ENCODE results near the gene DEGS2. TPM values are rescaled to one million over a fixed set of nuclear protein-coding genes. Genes with fewer than 3 reads are reported as not detected.

DEGS2 gene
- total and polyA plus RNA-seq, 2 of the 13 experiments (the other 11 are each of a cell fraction or from before 2014, with no cell fraction given): 0.09 TPM

GRCh38 chr14:100105357-100106169, 53.9 kb downstream of the DEGS2 start:
- Histone ChIP-seq H2AFZ (ENCODE audit: low read length) (no peak overlapping the region), H4K20me1 (ENCODE audit: insufficient read depth, low read length) (no peaks in the 10 kb centered on the region), H3K79me2 (ENCODE audit: insufficient read depth, low read length) (no peaks in the 10 kb centered on the region), H3K9ac (ENCODE audit: insufficient read depth, low read depth, low read length) (no peak overlapping the region), H3K4me1 (ENCODE audit: insufficient read depth, low read length) (no peaks in the 10 kb centered on the region), H3K27ac (ENCODE audit: extremely low read length, insufficient read depth, low read length) (no peak overlapping the region), H3K27me3 (ENCODE audit: control insufficient read depth in 1 of 2, insufficient read depth in 2 of 2, low read length in 2 of 2) (no peaks in the 10 kb centered on the region), H3K36me3 (replicated peaks in 1 of 2; ENCODE audit: control insufficient read depth in 1 of 2, insufficient read depth in 2 of 2, low read length in 2 of 2) (peaks cover 2 to 5% of the 10 kb centered on the region in 2 experiments; a peak in 3 of 5 replicates), H3K9me3 (ENCODE audit: low read length) (no peaks in the 10 kb centered on the region), H3K4me2 (ENCODE audit: low read depth, low read length) (no peak overlapping the region), H3K4me3 (replicated peaks in 1 of 3; ENCODE audit: insufficient read depth in 1 of 3, low read depth in 2 of 3, low read length in 3 of 3) (no peak overlapping the region)
- FAIRE-seq: no peak
- 97% methylated on average over 15 of the region's 16 CpGs for WGBS (ENCODE audit: low lambda C conversion rate)
- intact Hi-C loops (cut with micrococcal nuclease; ENCODE audit: unreplicated experiment) (no loop called here), in situ Hi-C loops (cut with HindIII; ENCODE audit: extremely low pct_ligation_motif_present, low pct_unique_long_range_greater_than_20kb) (loop anchor here (10.0 kb wide), 1 partner anchor 121 kb away; no protein-coding TSS in a partner anchor)
- BruUV-seq (replicated peaks): no TSS peak
- TF ChIP-seq TMF1 (CRISPR knock-in tag; IDR thresholded peaks at IDR 0.05; ENCODE audit: low read depth) (no peak), ZSCAN22 (CRISPR knock-in tag; IDR thresholded peaks at IDR 0.05) (no peak), SSRP1 (CRISPR knock-in tag; IDR thresholded peaks at IDR 0.05) (no peak), ZNF792 (CRISPR knock-in tag; IDR thresholded peaks at IDR 0.05) (no peak), AGO1 (IDR thresholded peaks at IDR 0.05; ENCODE audit: low read depth, low read length, poor library complexity, severe bottlenecking) (no peak), ZSCAN29 (CRISPR knock-in tag; conservative IDR thresholded peaks at IDR 0.05) (no peak), TFAP4 (IDR thresholded peaks at IDR 0.05; ENCODE audit: borderline replicate concordance, low read depth) (no peak), ZNF674 (CRISPR knock-in tag; IDR thresholded peaks at IDR 0.05; ENCODE audit: low read depth) (no peak), ZNF296 (CRISPR knock-in tag; conservative IDR thresholded peaks at IDR 0.05) (no peak), SNAPC4 (CRISPR knock-in tag; IDR thresholded peaks at IDR 0.05) (no peak), PCBP1 (IDR thresholded peaks at IDR 0.05; ENCODE audit: borderline replicate concordance, low read depth, low read length) (no peak)
- TF ChIP-seq, protein P1, sequence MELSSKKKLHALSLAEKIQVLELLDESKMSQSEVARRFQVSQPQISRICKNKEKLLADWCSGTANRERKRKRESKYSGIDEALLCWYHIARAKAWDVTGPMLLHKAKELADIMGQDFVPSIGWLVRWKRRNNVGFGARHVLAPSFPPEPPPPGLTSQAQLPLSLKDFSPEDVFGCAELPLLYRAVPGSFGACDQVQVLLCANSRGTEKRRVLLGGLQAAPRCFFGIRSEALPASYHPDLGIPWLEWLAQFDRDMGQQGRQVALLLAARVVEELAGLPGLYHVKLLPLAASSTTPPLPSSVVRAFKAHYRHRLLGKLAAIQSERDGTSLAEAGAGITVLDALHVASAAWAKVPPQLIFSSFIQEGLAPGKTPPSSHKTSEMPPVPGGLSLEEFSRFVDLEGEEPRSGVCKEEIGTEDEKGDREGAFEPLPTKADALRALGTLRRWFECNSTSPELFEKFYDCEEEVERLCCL (CRISPR knock-in tag; IDR thresholded peaks at IDR 0.05; ENCODE audit: borderline replicate concordance): no peak
- DNase-seq (ENCODE audit: low spot score): no peak
- ChIA-PET CTCF (ENCODE audit: low intra/inter-chr PET ratio, low total read pairs) (no interaction called here), POLR2A (no interaction called here)
- ATAC-seq: no peak

All from HepG2 (cell line).